T-helper 2 cell treated with Interferon-gamma antibody and Interleukin-4, amounts not matched to agents 5 μg/mL and 100 μg/mL, for 36 hours (primary cell): Measurements from ENCODE around the gene CLEC16A.

Experiments
- DNase-seq: peaks from one replicate; pipeline ENCODE4 v3.0.0; 2021; ENCODE audit warnings: low spot score
- H3K27ac Mint-ChIP-seq: one replicate; pipeline ENCODE4 v1.8.0; 2021; ENCODE audit warnings: mild to moderate bottlenecking, mixed read lengths
- H3K27me3 Mint-ChIP-seq: one replicate; pipeline ENCODE4 v1.8.0; 2021; ENCODE audit warnings: low read depth, mixed read lengths
- H3K36me3 Mint-ChIP-seq: one replicate; pipeline ENCODE4 v1.8.0; 2021; ENCODE audit warnings: low read depth, mixed read lengths
- H3K4me1 Mint-ChIP-seq: one replicate; pipeline ENCODE4 v1.8.0; 2021; ENCODE audit warnings: low read depth, mixed read lengths
- H3K4me3 Mint-ChIP-seq: one replicate; pipeline ENCODE4 v1.8.0; 2022; ENCODE audit warnings: mild to moderate bottlenecking, moderate library complexity, mixed read lengths
- H3K9me3 Mint-ChIP-seq: one replicate; pipeline ENCODE4 v1.8.0; 2021; ENCODE audit warnings: mixed read lengths

CLEC16A gene

GRCh38 chr16:11143372-11144035 lies 199.1 kb downstream of the CLEC16A start:
- Mint-ChIP-seq H3K4me3 (no peak overlapping the region), H3K9me3 (no peaks in the 10 kb centered on the region), H3K27me3 (no peaks in the 10 kb centered on the region), H3K27ac (peak overlapping the region; percentile 49), H3K4me1 (peaks cover 44% of the 10 kb centered on the region), H3K36me3 (no peaks in the 10 kb centered on the region)
- no peak for DNase-seq

- peaks cover 40% of the 10 kb centered on the region for H3K4me1 Mint-ChIP-seq
- H3K27ac Mint-ChIP-seq = no peak overlapping the region
- H3K27me3 Mint-ChIP-seq = no peaks in the 10 kb centered on the region
- no peaks in the 10 kb centered on the region for H3K9me3 Mint-ChIP-seq
- H3K4me3 Mint-ChIP-seq = no peak overlapping the region
- no peak for DNase-seq
- H3K36me3 Mint-ChIP-seq = peaks cover 4% of the 10 kb centered on the region
Measured at GRCh38 chr16:11144122-11144521, 199.8 kb downstream of the CLEC16A start.

GRCh38 chr16:11145173-11145818 lies 200.9 kb downstream of the CLEC16A start:
- Mint-ChIP-seq H3K4me1 (peaks cover 28% of the 10 kb centered on the region), H3K27ac (no peak overlapping the region), H3K9me3 (no peaks in the 10 kb centered on the region), H3K4me3 (no peak overlapping the region), H3K36me3 (peaks cover 6% of the 10 kb centered on the region), H3K27me3 (no peaks in the 10 kb centered on the region)
- DNase-seq = no peak

GRCh38 chr16:11145819-11146211 lies 201.5 kb downstream of the CLEC16A start:
- no peaks in the 10 kb centered on the region for H3K9me3 Mint-ChIP-seq
- H3K27me3 Mint-ChIP-seq = no peaks in the 10 kb centered on the region
- H3K4me1 Mint-ChIP-seq = peaks cover 23% of the 10 kb centered on the region
- no peak overlapping the region for H3K4me3 Mint-ChIP-seq
- H3K36me3 Mint-ChIP-seq = peaks cover 11% of the 10 kb centered on the region
- H3K27ac Mint-ChIP-seq = no peak overlapping the region
- DNase-seq = no peak

- peaks cover 13% of the 10 kb centered on the region for H3K36me3 Mint-ChIP-seq
- H3K4me3 Mint-ChIP-seq = no peak overlapping the region
- peaks cover 17% of the 10 kb centered on the region for H3K4me1 Mint-ChIP-seq
- no peak for DNase-seq
- no peaks in the 10 kb centered on the region for H3K9me3 Mint-ChIP-seq
- H3K27me3 Mint-ChIP-seq = no peaks in the 10 kb centered on the region
- no peak overlapping the region for H3K27ac Mint-ChIP-seq
Measured at GRCh38 chr16:11147033-11147753, 202.8 kb downstream of the CLEC16A start.

- H3K27ac Mint-ChIP-seq = no peak overlapping the region
- DNase-seq = no peak
- H3K36me3 Mint-ChIP-seq = peaks cover 13% of the 10 kb centered on the region
- peaks cover 19% of the 10 kb centered on the region for H3K4me1 Mint-ChIP-seq
- no peak overlapping the region for H3K4me3 Mint-ChIP-seq
- H3K27me3 Mint-ChIP-seq = no peaks in the 10 kb centered on the region
- H3K9me3 Mint-ChIP-seq = no peaks in the 10 kb centered on the region
Measured at GRCh38 chr16:11147754-11148444, 203.5 kb downstream of the CLEC16A start.

GRCh38 chr16:11149011-11149616 lies 204.8 kb downstream of the CLEC16A start:
- DNase-seq = no peak
- Mint-ChIP-seq H3K27ac (peak overlapping the region; percentile 46), H3K9me3 (no peaks in the 10 kb centered on the region), H3K4me1 (peaks cover 21% of the 10 kb centered on the region), H3K36me3 (peaks cover 13% of the 10 kb centered on the region), H3K27me3 (no peaks in the 10 kb centered on the region), H3K4me3 (no peak overlapping the region)

- Mint-ChIP-seq H3K9me3 (no peaks in the 10 kb centered on the region), H3K36me3 (peaks cover 13% of the 10 kb centered on the region), H3K27ac (no peak overlapping the region), H3K4me1 (peaks cover 27% of the 10 kb centered on the region), H3K27me3 (no peaks in the 10 kb centered on the region), H3K4me3 (no peak overlapping the region)
- DNase-seq = no peak
Measured at GRCh38 chr16:11150190-11150589, 205.8 kb downstream of the CLEC16A start.

- Mint-ChIP-seq H3K9me3 (no peaks in the 10 kb centered on the region), H3K27me3 (no peaks in the 10 kb centered on the region), H3K27ac (no peak overlapping the region), H3K4me3 (no peak overlapping the region), H3K4me1 (peaks cover 34% of the 10 kb centered on the region), H3K36me3 (peaks cover 17% of the 10 kb centered on the region)
- DNase-seq = no peak
Measured at GRCh38 chr16:11151156-11151884, 207.0 kb downstream of the CLEC16A start.

- Mint-ChIP-seq H3K4me1 (peaks cover 40% of the 10 kb centered on the region), H3K9me3 (no peaks in the 10 kb centered on the region), H3K4me3 (no peak overlapping the region), H3K36me3 (peaks cover 17% of the 10 kb centered on the region), H3K27me3 (no peaks in the 10 kb centered on the region), H3K27ac (peak overlapping the region; percentile 2)
- DNase-seq = no peak
Measured at GRCh38 chr16:11151885-11152629, 207.7 kb downstream of the CLEC16A start.

GRCh38 chr16:11152677-11153331 lies 208.4 kb downstream of the CLEC16A start:
- DNase-seq = no peak
- Mint-ChIP-seq H3K36me3 (peaks cover 17% of the 10 kb centered on the region), H3K27ac (peak overlapping the region; percentile 60), H3K4me1 (peaks cover 45% of the 10 kb centered on the region), H3K4me3 (no peak overlapping the region), H3K27me3 (no peaks in the 10 kb centered on the region), H3K9me3 (no peaks in the 10 kb centered on the region)

- H3K4me1 Mint-ChIP-seq = peaks cover 57% of the 10 kb centered on the region
Measured at GRCh38 chr16:11155284-11155806, 211.0 kb downstream of the CLEC16A start.

More at GRCh38 chr16:11155284-11155806, 211.0 kb downstream of the CLEC16A start:
- Mint-ChIP-seq H3K36me3 (peaks cover 19% of the 10 kb centered on the region), H3K27ac (peak overlapping the region; percentile 93), H3K9me3 (peaks cover 6% of the 10 kb centered on the region), H3K27me3 (no peaks in the 10 kb centered on the region), H3K4me3 (peak overlapping the region; percentile 66)
- peak; percentile 69 for DNase-seq
